ENCODE data around the gene G6PD. TPM values are rescaled to one million over a fixed set of nuclear protein-coding genes. Genes with fewer than 3 reads are reported as not detected.

Gene G6PD
- 62.4 and 81.9 TPM in 2 replicates for total RNA-seq

GRCh38 chrX:154546354-154547244, at the start of gene G6PD:
TSS of gene G6PD (minus strand) at chrX:154546846. CDS start at chrX:154546155, 691 bp downstream.

DNA sequence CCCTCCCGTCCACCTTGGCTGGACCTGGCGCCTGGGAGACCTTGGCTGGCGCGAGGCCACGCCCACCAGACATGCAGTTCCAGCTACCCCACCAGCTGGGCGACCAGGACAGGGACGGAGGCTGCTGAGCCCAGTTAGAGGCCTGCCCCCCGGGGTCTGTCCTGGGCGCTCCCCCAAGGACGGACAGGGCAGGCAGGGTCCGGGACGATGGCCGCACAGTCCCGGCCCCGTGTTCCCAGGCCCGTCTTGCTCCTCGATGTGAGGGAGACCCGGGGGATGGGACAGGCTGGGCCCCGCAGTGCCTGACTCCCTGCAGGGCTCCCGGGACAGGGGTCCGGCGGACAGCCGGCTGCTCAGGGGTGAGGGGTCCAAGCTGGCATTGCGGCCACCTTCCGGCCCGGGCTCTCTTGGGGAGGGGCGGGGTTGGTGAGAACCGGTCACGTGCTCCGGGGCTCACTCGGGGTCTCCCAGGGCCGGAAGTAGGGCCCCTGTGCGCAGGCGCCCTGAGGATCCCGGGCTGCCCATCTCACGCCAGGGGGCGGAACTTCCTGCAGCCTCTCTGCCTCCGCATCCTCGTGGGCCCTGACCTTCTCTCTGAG, 38.0 kb upstream of the G6PD start, which contains the start of gene CTAG1A:
TSS of gene CTAG1A (plus strand) at position 549 of the 599 bp plus-strand sequence. CDS start 74 bp downstream, outside the sequence.

GRCh38 chrX:154547245-154548027, 790 bp upstream of the G6PD start, which contains the start of gene IKBKG:
TSS of gene IKBKG (plus strand) at chrX:154547620. CDS start at chrX:154552003, 4,383 bp downstream.

DNA sequence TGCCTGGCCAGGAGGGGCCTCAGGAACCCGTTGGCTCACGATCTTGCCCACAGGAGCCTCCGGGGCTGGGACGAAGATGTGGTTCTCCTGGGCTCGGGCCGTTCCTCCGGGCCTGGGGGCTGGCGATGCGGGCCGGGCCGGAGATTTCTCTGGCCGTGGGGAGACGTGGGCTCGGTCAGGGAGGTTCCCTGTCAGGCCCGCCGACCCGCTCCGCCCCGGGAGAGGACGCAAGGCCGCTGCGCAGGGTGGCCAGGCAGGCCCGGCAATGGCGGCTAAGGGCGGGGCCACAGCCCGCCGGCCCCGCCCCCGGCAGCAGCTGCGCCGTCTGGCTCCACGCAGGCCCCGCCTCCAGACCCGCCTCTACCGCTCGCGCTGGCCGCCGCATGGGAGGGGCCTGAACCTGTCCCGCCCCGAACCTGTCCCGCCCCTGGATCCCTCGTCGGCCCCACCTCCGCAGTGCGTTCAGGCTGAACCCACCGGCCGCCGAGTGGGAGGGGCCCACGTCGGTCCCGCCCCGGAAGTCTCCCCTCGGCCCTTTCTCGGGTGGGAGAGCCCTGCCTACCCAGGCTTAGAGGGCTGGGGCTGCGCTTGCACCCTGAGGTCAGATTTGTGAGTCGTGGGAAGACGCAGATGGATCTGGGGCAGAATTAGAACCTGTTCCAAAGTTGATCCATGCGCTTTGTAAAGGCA, 30.5 kb downstream of the G6PD start, which contains the start of gene FAM3A:
TSS of gene FAM3A (minus strand) at position 267 of the 690 bp plus-strand sequence. CDS start 460 bp downstream, outside the sequence.

DNA sequence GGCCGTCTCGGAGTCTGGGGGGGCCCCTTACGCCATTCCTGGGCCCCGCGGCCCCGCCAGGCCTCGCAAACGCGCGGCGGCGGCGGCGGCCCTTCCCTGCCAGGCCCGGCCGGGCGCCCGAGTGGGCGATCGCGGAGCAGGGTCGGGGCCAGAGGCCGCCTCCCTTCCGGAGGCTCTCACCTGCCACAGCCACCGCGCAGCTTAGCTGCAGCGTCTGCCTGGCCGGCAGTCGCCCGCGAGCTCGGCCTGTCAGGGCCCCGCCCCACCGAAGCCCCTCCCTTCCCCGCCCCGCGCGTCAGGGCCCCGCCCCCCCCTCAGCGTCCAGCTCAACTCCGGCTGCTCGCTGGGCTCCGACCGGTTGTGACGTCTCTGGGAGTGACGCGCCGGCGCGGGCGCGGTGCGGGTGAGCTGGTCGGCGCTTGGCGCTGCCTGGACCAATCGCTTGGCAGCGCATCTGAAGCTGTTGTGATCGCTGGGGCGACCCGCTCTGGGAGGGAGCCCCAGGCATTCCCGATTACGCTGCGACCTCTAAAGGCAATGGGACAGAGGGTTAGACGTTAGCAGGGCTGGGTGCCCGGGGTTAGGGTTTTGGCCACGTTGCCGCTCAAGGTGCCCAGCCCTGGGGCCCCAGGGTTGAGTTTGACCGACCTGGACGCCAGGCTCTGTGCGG, 56.1 kb downstream of the G6PD start, which contains the start of gene SLC10A3:
TSS of gene SLC10A3 (minus strand) at position 216 of the 670 bp plus-strand sequence. CDS start 1,689 bp downstream, outside the sequence.

GRCh38 chrX:154486396-154487207, 60.0 kb downstream of the G6PD start, which contains the start of gene UBL4A:
TSS of gene UBL4A (minus strand) at chrX:154486615. CDS start at chrX:154486584, 31 bp downstream.

Other genes starting within 250 kb of the G6PD start
- 2,419 and 3,747 TPM in 2 replicates for gene FLNA, start 172.2 kb downstream of the G6PD start, total RNA-seq
- 17.1 and 20.6 TPM in 2 replicates for gene EMD, start 167.6 kb downstream of the G6PD start, total RNA-seq
- 2,853 and 3,007 TPM in 2 replicates for gene RPL10, start 148.5 kb downstream of the G6PD start, total RNA-seq
- 31.5 and 54.7 TPM in 2 replicates for gene DNASE1L1, start 137.6 kb downstream of the G6PD start, total RNA-seq
- 16.3 and 19.1 TPM in 2 replicates for gene TAFAZZIN, start 135.3 kb downstream of the G6PD start, total RNA-seq
- gene ATP6AP1, start 118.2 kb downstream of the G6PD start, total RNA-seq, result 58.3 and 72.5 TPM in 2 replicates
- gene GDI1, start 109.7 kb downstream of the G6PD start, total RNA-seq, result 110 and 115 TPM in 2 replicates
- 89.5 and 112 TPM in 2 replicates for gene FAM50A, start 102.7 kb downstream of the G6PD start, total RNA-seq
- gene PLXNA3, start 88.6 kb downstream of the G6PD start, total RNA-seq, result 19.2 and 26.2 TPM in 2 replicates
- gene LAGE3, start 67.6 kb downstream of the G6PD start, total RNA-seq, result 11.4 and 25.7 TPM in 2 replicates
- 41.7 and 59.2 TPM in 2 replicates for gene UBL4A, start 60.2 kb downstream of the G6PD start, total RNA-seq
- 15.9 and 17.5 TPM in 2 replicates for gene SLC10A3, start 56.2 kb downstream of the G6PD start, total RNA-seq
- gene FAM3A, start 30.6 kb downstream of the G6PD start, total RNA-seq, result 32.4 TPM in 2 replicates
- gene IKBKG, start 774 bp upstream of the G6PD start, total RNA-seq, result 17.5 and 18.7 TPM in 2 replicates
- not detected in 2 replicates for gene CTAG1A, start 38.3 kb upstream of the G6PD start, total RNA-seq
- gene CTAG1B, start 72.4 kb upstream of the G6PD start, total RNA-seq, result not detected in 2 replicates
- gene CTAG2, start 106.7 kb upstream of the G6PD start, total RNA-seq, result not detected in 2 replicates
- 0.77 and 1.4 TPM in 2 replicates for gene GAB3, start 204.2 kb upstream of the G6PD start, total RNA-seq
- gene DKC1, start 216.0 kb upstream of the G6PD start, total RNA-seq, result 36.5 and 60.1 TPM in 2 replicates

Data from uterine smooth muscle cell (primary cell).